Esophagus squamous epithelium (tissue), 4 donors: Measurements from ENCODE around the gene SETD1B.

Experiments
- POLR2A ChIP-seq, 4 donors: fragments of 450-650 bp; IDR thresholded peaks; one replicate each; pipeline ENCODE4 v1.6.1; 2017; ENCODE audit warnings: antibody characterized with exemption in 4 of 4, mild to moderate bottlenecking in 4 of 4, moderate library complexity in 3 of 4
- TF ChIP-seq, protein P1 (sequence below), 6 experiments: fragments of 450-650 bp in 4 of 6; fragments of 200-600 bp in 2 of 6; sonication (generic) in 2 of 6; IDR thresholded peaks; one replicate each; pipeline ENCODE4 v1.5.1; 2016 to 2019; ENCODE audit warnings: antibody characterized with exemption in 6 of 6, mild to moderate bottlenecking in 4 of 6, moderate library complexity in 4 of 6

DNA sequence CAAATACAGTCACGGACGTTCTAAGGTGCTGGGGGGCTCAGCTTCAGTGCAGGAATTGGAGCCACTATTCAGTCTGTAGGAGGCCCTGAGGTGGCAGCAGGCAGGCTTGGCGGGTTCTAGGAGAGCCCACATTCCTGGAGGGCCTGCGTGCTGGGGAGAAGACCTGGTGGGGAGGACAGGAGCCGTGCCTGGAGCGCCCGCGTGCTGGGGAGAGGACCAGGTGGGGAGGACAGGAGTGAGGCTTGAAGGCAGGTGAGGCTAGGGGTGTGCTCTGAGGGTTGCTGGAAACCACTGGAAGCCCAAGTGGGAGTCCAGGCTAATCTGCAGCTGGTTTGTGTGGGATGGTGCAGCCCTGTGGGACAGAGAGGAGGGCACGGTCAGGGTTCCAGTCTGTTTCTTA is 33.4 kb upstream of the SETD1B start:
- no peak for TF ChIP-seq POLR2A (IDR thresholded peaks at IDR 0.05)
- TF ChIP-seq, protein P1, sequence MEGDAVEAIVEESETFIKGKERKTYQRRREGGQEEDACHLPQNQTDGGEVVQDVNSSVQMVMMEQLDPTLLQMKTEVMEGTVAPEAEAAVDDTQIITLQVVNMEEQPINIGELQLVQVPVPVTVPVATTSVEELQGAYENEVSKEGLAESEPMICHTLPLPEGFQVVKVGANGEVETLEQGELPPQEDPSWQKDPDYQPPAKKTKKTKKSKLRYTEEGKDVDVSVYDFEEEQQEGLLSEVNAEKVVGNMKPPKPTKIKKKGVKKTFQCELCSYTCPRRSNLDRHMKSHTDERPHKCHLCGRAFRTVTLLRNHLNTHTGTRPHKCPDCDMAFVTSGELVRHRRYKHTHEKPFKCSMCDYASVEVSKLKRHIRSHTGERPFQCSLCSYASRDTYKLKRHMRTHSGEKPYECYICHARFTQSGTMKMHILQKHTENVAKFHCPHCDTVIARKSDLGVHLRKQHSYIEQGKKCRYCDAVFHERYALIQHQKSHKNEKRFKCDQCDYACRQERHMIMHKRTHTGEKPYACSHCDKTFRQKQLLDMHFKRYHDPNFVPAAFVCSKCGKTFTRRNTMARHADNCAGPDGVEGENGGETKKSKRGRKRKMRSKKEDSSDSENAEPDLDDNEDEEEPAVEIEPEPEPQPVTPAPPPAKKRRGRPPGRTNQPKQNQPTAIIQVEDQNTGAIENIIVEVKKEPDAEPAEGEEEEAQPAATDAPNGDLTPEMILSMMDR (IDR thresholded peaks at IDR 0.05) = no peak
